ENCODE measurements around the gene MRPS18A. TPM values are rescaled to one million over a fixed set of nuclear protein-coding genes. Genes with fewer than 3 reads are reported as not detected.

Gene MRPS18A
- total RNA-seq, 1 experiment from 2014 or later: 54.8 TPM

GRCh38 chr6:43724354-43724753 is 36.8 kb upstream of the MRPS18A start:
- no peak for TF ChIP-seq EZH2 (IDR thresholded peaks at IDR 0.05; ENCODE audit: low read depth)
- intact Hi-C loops (cut with micrococcal nuclease; ENCODE audit: unreplicated experiment): loop anchor here (1.0 to 5.0 kb wide), 2 partner anchors 228 to 355 kb away; no protein-coding TSS in a partner anchor
- Histone ChIP-seq H3K79me2 (ENCODE audit: low read depth) (no peaks in the 10 kb centered on the region), H3K9me2 (ENCODE audit: insufficient read depth) (no peaks in the 10 kb centered on the region), H3K27me3 (ENCODE audit: insufficient read depth, low read depth) (no peaks in the 10 kb centered on the region), H3K9me3 (ENCODE audit: insufficient read depth, low read depth) (no peaks in the 10 kb centered on the region), H3K4me1 (replicated peaks; ENCODE audit: insufficient read depth) (peaks cover 28% of the 10 kb centered on the region), H3K4me3 (no peak overlapping the region), H2AFZ (no peak overlapping the region), H4K20me1 (ENCODE audit: insufficient read depth) (no peaks in the 10 kb centered on the region), H3K27ac (0 out of 2 replicates have a peak overlapping the region, but pooled peaks have one; percentile 38), H3K36me3 (ENCODE audit: low read depth) (no peaks in the 10 kb centered on the region), H3F3A (ENCODE audit: insufficient read depth, low read depth) (peaks cover 7% of the 10 kb centered on the region; the same call in 1 of the 2 replicates), H3K4me2 (peak overlapping the region; percentile 69)
- DNase-seq: no peak
- POLR2A ChIA-PET (ENCODE audit: unreplicated experiment): interaction anchor here (0.6 kb wide), 2 partner anchors 47 to 355 kb away, joined by 7 to 8 read pairs; partner anchors contain the start of gene ZNF318
- no TSS peak for BruUV-seq (replicated peaks)
- CTCF ChIA-PET: interaction anchor here (0.5 to 1.8 kb wide), 11 partner anchors 31 to 355 kb away, joined by 3 to 8 read pairs (median 3); partner anchors contain the start of gene VEGFA

GRCh38 chr6:43723737-43724295 is 36.2 kb upstream of the MRPS18A start:
- Histone ChIP-seq H3K9me2 (ENCODE audit: insufficient read depth) (no peaks in the 10 kb centered on the region), H2AFZ (no peak overlapping the region), H3F3A (ENCODE audit: insufficient read depth, low read depth) (peaks cover 7% of the 10 kb centered on the region; the same call in 1 of the 2 replicates), H3K4me3 (no peak overlapping the region), H4K20me1 (ENCODE audit: insufficient read depth) (no peaks in the 10 kb centered on the region), H3K27me3 (ENCODE audit: insufficient read depth, low read depth) (no peaks in the 10 kb centered on the region), H3K36me3 (ENCODE audit: low read depth) (no peaks in the 10 kb centered on the region), H3K4me2 (peak overlapping the region; percentile 69), H3K27ac (no peak overlapping the region), H3K9me3 (ENCODE audit: insufficient read depth, low read depth) (no peaks in the 10 kb centered on the region), H3K79me2 (ENCODE audit: low read depth) (no peaks in the 10 kb centered on the region), H3K4me1 (replicated peaks; ENCODE audit: insufficient read depth) (peaks cover 28% of the 10 kb centered on the region)
- BruUV-seq (replicated peaks): no TSS peak
- no peak for TF ChIP-seq EZH2 (IDR thresholded peaks at IDR 0.05; ENCODE audit: low read depth)
- TF ChIP-seq CTCF (conservative IDR thresholded peaks at IDR 0.05): peak; percentile 83
- CTCF ChIA-PET: interaction anchor here (0.5 to 1.8 kb wide), 7 partner anchors 46 to 355 kb away, joined by 3 to 8 read pairs (median 5); partner anchors contain the start of gene VEGFA
- intact Hi-C loops (cut with micrococcal nuclease; ENCODE audit: unreplicated experiment): loop anchor here (1.0 to 5.0 kb wide), 2 partner anchors 228 to 355 kb away; no protein-coding TSS in a partner anchor
- peak; percentile 69 to 74 for DNase-seq
- POLR2A ChIA-PET (ENCODE audit: unreplicated experiment): interaction anchor here (0.6 kb wide), 1 partner anchor 47 kb away, joined by 7 read pairs; no protein-coding TSS in a partner anchor

- no peaks in the 10 kb centered on the region for H3K27me3 ChIP-seq (ENCODE audit: insufficient read depth, low read depth)
- H3K4me2 ChIP-seq: no peak overlapping the region
- no TSS peak for BruUV-seq (replicated peaks)
- H2AFZ ChIP-seq: no peak overlapping the region
- DNase-seq: no peak
- peaks cover 28% of the 10 kb centered on the region for H3K4me1 ChIP-seq (replicated peaks; ENCODE audit: insufficient read depth)
- ChIA-PET CTCF (no interaction called here), POLR2A (ENCODE audit: unreplicated experiment) (interaction anchor here (0.6 kb wide), 1 partner anchor 593 kb away, joined by 4 read pairs; no protein-coding TSS in a partner anchor)
- intact Hi-C loops (cut with micrococcal nuclease; ENCODE audit: unreplicated experiment): loop anchor here (5.0 kb wide), 1 partner anchor 229 kb away; no protein-coding TSS in a partner anchor
- no peaks in the 10 kb centered on the region for H3K9me3 ChIP-seq (ENCODE audit: insufficient read depth, low read depth)
- no peak overlapping the region for H3K27ac ChIP-seq
- H4K20me1 ChIP-seq (ENCODE audit: insufficient read depth): no peaks in the 10 kb centered on the region
- TF ChIP-seq CTCF (conservative IDR thresholded peaks at IDR 0.05) (no peak), EZH2 (IDR thresholded peaks at IDR 0.05; ENCODE audit: low read depth) (no peak)
- H3F3A ChIP-seq (ENCODE audit: insufficient read depth, low read depth): peaks cover 7% of the 10 kb centered on the region; the same call in 1 of the 2 replicates
- H3K9me2 ChIP-seq (ENCODE audit: insufficient read depth): no peaks in the 10 kb centered on the region
- no peaks in the 10 kb centered on the region for H3K79me2 ChIP-seq (ENCODE audit: low read depth)
- no peaks in the 10 kb centered on the region for H3K36me3 ChIP-seq (ENCODE audit: low read depth)
- no peak overlapping the region for H3K4me3 ChIP-seq
These were observed 35.4 kb upstream of the MRPS18A start for GRCh38 chr6:43722920-43723545.

Data from PC-9 (cell line).